NCI-H2196 (cell line): ENCODE measurements around the gene BMPR2.
"Not testable (repeated sequence)": the region's sequence is repeated elsewhere in the genome, so short reads cannot be mapped to it uniquely, and the experiment has no call there.

Experiments used
- DNase-seq: peaks from one replicate; lab custom pipeline; 2025; ENCODE audit not compliant: unreplicated experiment; lab: John Stamatoyannopoulos, UW

BMPR2 gene

DNA sequence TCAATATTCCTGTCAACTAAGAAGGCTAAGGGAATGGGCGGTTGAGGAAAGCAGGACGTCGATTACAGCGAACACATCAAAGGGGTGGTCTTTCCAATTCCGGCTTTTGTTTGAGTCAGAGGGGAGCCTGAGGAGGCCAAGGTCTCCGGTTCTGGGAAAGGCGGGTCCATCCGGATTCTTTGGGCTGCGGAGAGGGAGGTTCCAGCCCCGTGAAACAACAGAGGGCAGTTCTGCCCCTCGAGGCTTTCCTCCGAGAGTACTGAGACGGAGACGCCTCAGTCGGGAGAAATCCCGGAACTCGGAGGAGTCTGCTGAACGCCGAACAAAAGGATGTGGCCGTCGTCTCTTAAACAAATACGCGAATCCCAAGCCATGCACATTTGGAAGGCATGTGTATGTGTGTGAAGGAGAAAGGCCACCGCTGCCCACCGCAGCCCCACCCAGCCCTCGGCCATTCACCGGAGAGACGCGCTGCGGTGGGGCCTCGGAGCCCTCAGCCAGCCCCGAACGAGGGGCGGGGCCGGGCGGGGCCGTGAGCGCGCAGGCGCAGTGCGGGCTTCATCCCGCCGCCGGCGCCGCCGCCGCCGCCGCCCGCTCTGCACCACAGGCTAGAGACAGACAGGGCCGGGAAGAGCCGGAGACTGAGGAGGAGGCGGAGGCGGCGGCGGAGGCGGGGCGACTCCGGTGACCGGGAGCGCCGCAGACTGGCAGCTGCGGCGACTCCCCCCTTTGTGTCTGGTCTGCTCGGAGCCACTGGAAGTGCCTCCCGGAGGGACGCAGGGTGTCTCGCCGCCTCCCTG lies at the start of gene BMPR2:
Gene BMPR2, plus strand, starts transcription at position 719 of the 800 bp plus-strand sequence. CDS start 1,148 bp downstream, outside the sequence.
- DNase-seq: peak; percentile 88

DNA sequence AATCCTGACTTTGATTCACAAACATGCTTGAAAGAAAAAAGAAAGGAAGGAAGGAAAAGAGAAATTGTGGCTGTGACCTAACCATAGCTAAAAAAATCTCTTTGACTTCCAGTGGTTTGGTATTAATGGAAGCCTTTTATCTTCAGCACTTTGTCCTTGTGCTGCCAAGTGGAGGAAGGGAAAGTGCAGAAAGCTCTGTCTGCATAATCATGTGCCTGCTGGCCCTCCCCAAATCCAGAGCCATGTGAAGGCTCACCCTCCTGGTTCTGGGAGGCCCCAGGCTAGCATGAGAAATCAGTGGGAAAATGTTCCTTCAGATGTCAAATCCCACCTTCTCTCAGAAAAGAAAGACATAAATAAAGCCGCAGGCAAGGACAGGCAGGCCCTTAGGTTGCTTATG lies 48.3 kb upstream of the BMPR2 start:
- DNase-seq: no peak

DNA sequence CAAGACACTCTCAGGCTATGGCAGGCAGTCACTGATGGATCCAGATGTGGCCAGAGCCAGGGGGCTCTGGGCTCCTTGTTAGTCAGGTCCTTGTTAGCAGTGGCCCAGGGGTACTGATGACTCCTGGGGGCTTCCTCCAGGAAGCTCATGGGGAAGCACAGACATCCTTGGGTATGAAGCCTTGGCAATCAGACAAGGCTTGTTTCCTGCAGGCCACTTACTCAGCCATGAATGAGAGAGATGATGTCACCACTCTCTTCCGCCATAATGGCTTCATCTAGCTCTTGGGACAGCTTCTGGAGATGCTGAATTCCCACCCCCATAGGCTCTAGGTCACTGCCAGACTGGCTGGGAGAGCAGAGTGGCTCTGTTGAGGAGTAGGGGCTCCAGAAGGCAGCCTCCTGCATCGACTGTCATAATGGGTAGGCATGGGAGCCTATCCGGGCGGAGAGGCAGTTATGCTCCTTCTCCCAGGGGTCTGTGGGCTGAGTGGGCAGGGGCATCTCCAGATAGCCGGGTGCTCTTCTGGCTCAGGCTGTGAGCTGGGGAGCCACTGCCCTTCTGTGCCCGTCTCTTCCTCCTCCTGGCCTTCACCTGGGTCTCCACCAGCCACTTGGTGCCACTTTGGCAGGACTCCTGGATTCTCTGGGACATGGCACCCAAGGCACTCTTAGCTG lies 40.2 kb upstream of the BMPR2 start:
- DNase-seq: no peak

DNA sequence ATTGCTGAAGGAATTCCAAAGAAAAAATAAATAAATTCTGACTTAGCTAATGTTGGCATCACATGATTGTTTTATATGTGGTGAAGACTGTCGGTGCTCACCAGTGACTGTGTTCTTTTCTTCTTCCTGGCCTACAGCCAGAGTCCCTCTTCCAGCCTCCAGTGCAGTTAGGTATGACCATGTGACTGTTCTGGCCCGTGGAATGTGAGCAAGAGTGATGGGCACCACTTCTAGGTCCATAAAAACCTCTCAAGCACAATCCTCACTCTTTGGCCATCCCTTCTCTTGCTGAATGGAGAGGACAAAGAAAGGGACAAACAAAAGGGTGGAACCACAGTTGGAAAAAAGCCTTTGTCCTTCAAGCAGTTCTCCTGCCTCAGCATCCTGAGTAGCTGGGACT lies 39.0 kb upstream of the BMPR2 start:
- no peak for DNase-seq

DNA sequence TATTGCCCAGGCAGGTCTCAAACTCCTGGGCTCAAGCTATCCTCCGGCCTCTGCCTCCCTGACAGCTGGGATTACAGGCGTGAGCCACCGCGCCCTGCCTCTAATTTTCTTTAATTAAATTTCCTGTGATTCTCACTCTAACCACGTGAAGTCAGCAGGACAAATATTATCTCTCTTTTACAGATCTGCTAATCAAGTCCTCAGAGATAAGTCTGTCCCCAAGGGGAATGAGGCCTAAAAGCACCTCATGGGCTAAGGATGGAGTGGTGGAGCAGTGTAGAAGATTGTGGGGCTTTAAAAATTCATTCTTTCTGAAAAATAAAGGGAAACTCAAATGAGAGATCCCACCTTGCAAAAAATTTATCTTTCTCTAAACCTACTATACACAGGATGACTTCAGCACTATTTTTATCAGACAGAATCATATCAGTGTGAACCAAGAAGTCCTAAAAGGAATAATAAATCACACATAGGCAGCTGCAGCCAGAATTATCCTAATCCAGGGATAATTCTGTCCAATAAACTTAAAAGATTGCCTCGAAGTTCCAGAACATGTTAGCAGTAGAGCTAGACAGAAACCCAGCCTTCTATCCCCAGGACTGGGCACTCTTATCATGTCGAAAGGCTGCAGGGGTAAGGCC lies 38.3 kb upstream of the BMPR2 start:
- no peak for DNase-seq

- no peak for DNase-seq
These were observed 36.9 kb upstream of the BMPR2 start for GRCh38 chr2:202339071-202339870.

GRCh38 chr2:202344178-202344577 lies 31.9 kb upstream of the BMPR2 start:
- no peak for DNase-seq

GRCh38 chr2:202346180-202346579 lies 29.9 kb upstream of the BMPR2 start:
- no peak for DNase-seq

GRCh38 chr2:202353430-202353829 lies 22.7 kb upstream of the BMPR2 start:
- no peak for DNase-seq

DNA sequence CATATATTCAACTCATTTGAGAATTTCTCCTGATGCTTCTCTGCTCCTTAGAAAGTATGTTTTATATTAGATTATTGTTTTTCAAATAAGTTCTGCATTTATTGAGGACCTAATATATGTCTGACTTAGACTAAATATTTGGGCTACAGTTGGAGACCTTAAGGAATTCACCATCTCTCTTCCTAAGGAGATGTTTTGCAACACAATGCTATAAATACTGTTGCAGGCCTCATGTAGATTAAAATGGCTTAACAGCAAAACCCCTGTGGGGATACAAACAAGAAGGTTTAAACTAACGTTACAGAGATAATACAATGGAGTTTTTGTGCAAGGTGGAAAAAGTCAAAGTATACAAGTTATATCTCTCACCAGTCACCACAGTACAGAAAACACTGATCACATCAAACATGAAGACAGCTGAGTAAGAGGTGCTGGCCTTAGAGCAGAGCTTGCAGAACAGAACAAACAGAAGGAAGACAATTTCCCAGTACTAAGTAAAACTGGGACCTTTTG lies 20.1 kb upstream of the BMPR2 start:
- DNase-seq: no peak

DNA sequence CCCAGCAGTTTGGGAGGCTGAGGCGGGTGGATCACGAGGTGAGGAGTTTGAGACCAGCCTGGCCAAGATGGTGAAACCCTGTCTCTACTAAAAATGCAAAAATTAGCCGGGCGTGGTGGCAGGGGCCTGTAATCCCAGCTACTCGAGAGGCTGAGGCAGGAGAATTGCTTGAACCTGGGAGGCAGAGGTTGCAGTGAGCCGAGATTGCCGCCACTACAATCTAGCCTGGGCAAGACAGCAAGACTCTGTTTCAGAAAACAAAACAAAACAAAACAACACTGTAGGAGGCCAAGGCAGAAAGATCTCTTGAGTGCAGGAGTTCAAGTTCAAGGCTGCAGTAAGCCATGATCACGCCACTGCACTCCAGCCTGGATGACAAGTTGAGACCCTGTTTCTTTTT lies 17.2 kb upstream of the BMPR2 start:
- not testable (repeated sequence) for DNase-seq

DNA sequence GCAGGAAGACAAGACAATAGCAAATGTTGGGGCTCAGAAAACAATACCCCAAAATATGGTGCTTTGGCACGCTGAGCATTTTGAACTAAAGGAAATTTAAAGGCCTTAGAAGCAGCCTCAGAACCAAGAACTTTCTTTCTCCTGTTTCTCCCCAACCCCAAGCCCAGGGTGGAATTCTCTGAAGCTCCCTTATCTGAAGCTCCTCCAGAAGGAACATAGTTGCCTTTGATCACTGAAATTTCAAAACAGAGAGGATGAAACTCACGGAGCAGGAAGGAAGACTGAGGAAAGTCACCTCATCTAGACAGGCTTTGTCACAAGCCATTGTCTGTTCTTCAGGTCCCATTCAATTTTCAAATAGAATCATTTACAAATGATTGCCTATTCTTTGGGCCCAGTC lies 15.5 kb upstream of the BMPR2 start:
- no peak for DNase-seq

- no peak for DNase-seq
These were observed 15.0 kb upstream of the BMPR2 start for GRCh38 chr2:202361108-202361507.

GRCh38 chr2:202373490-202373889 lies 2.6 kb upstream of the BMPR2 start:
- DNase-seq: no peak

- not testable (repeated sequence) for DNase-seq
These were observed 1.7 kb upstream of the BMPR2 start for GRCh38 chr2:202374383-202374782.

DNA sequence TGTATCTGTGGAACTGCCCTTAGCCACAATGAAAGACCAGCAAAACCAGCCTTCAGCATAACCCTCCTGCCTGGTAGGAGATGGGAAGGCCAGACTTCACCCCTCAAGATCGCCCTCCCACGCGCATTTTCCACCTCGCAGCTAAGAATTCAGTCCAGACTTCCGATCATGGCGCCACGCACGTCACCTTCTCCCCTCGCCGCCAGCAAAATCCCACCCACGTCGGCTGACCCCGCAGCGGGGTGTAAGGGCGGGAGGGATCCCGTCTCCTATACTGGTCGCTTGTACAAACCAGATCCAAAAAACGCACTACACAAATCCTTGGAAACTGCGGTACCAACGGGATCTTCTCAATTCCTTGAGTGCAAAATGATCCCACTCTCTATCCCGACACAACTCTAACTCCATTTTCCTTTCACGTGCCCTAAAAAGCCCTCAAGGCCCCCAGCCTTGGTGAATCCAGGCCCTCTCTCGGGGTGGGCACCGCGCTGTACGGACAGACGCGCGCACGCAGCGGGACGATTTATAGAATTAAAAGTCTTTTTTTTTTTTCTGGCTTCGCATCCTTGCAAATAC lies 1.0 kb upstream of the BMPR2 start:
- peak; percentile 44 for DNase-seq

GRCh38 chr2:202376460-202377206 lies 506 bp downstream of the BMPR2 start:
- DNase-seq: no peak

DNA sequence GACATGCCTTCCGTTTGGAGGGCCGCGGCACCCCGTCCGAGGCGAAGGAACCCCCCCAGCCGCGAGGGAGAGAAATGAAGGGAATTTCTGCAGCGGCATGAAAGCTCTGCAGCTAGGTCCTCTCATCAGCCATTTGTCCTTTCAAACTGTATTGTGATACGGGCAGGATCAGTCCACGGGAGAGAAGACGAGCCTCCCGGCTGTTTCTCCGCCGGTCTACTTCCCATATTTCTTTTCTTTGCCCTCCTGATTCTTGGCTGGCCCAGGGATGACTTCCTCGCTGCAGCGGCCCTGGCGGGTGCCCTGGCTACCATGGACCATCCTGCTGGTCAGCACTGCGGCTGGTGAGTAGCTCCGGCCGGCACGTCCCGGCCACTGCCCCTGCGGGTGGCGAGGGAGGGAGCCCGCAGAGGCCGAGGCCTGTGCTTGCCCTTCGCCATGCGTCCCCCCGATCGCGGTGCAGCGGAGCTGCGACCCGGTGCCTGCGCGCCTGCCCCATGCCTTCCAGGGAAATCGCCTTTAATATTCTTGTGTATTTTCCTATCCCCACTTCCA lies 1.2 kb downstream of the BMPR2 start:
- no peak for DNase-seq

- DNase-seq: no peak
These were observed 1.9 kb downstream of the BMPR2 start for GRCh38 chr2:202378001-202378400.
